Activated CD8-positive, alpha-beta memory T cell treated with anti-CD3 and anti-CD28 coated beads for 4 hours (primary cell): ENCODE results near the gene CCNH.

Source experiments
- DNase-seq, 2 donors: peaks; one replicate each; pipeline ENCODE4 v3.0.0-alpha.2; 2020; ENCODE audit warnings: low read depth in 2 of 2

Gene CCNH

GRCh38 chr5:87403409-87403808 lies 9.3 kb downstream of the CCNH start:
- no peak for DNase-seq

- DNase-seq: no peak
Observed at GRCh38 chr5:87401626-87402025, 11.1 kb downstream of the CCNH start.

GRCh38 chr5:87400305-87400899 lies 12.3 kb downstream of the CCNH start:
- DNase-seq: no peak

- DNase-seq: no peak
Observed at GRCh38 chr5:87399720-87400119, 13.0 kb downstream of the CCNH start.

GRCh38 chr5:87398981-87399614 lies 13.6 kb downstream of the CCNH start:
- DNase-seq: no peak

- DNase-seq: no peak
Observed at GRCh38 chr5:87394411-87395165, 18.1 kb downstream of the CCNH start.

- no peak for DNase-seq
Observed at GRCh38 chr5:87393331-87393730, 19.4 kb downstream of the CCNH start.

GRCh38 chr5:87392801-87393200 lies 19.9 kb downstream of the CCNH start:
- no peak for DNase-seq

- no peak for DNase-seq
Observed at GRCh38 chr5:87392170-87392569, 20.6 kb downstream of the CCNH start.

- no peak for DNase-seq
Observed at GRCh38 chr5:87390576-87391199, 22.0 kb downstream of the CCNH start.

GRCh38 chr5:87390075-87390474 lies 22.7 kb downstream of the CCNH start:
- DNase-seq: no peak

GRCh38 chr5:87389296-87390034 lies 23.3 kb downstream of the CCNH start:
- DNase-seq: no peak

GRCh38 chr5:87388129-87388528 lies 24.6 kb downstream of the CCNH start:
- DNase-seq: no peak

GRCh38 chr5:87385802-87386201 lies 26.9 kb downstream of the CCNH start:
- no peak for DNase-seq

- no peak for DNase-seq
Observed at GRCh38 chr5:87383216-87383615, 29.5 kb downstream of the CCNH start.

- no peak for DNase-seq
Observed at GRCh38 chr5:87382224-87382623, 30.5 kb downstream of the CCNH start.

- DNase-seq: no peak
Observed at GRCh38 chr5:87372705-87373104, 40.0 kb downstream of the CCNH start.

- no peak for DNase-seq
Observed at GRCh38 chr5:87369431-87369830, 43.3 kb downstream of the CCNH start.

- no peak for DNase-seq
Observed at GRCh38 chr5:87368601-87369000, 44.1 kb downstream of the CCNH start.

GRCh38 chr5:87367243-87367642 lies 45.5 kb downstream of the CCNH start:
- no peak for DNase-seq

- no peak for DNase-seq
Observed at GRCh38 chr5:87361536-87362213, 51.1 kb downstream of the CCNH start.
